HepG2 (cell line): ENCODE measurements around the gene SLC11A1. TPM values are rescaled to one million over a fixed set of nuclear protein-coding genes. Genes with fewer than 3 reads are reported as not detected.
A peak's percentile ranks its signal among the peaks of the same experiment; 100 is the strongest.

Source experiments
- ATF1 ChIP-seq: IDR thresholded peaks from 2 replicates; pipeline ENCODE4 v1.6.1; 2016; ENCODE audit warnings: mild to moderate bottlenecking, control low read depth
- ATF7 ChIP-seq, 2 experiments: fragments of 450-650 bp in 1 of 2; sonication (generic) in 1 of 2; formaldehyde crosslinking in 1 of 2; IDR thresholded peaks; 2 replicates each; pipeline versions ENCODE4 v1.4.0 to v1.6.1; 2016 to 2020; ENCODE audit warnings: antibody characterized with exemption in 1 of 2, mild to moderate bottlenecking in 1 of 2, missing genetic modification reagents in 1 of 2
- CBX2 ChIP-seq, 2 experiments: fragments of 200-600 bp in 1 of 2; sonication (generic); formaldehyde crosslinking in 1 of 2; IDR thresholded peaks; 2 replicates each; pipeline versions ENCODE4 v1.7.0 to v1.8.1; 2018 to 2022; ENCODE audit warnings: low read depth in 2 of 2, low read length in 1 of 2, mild to moderate bottlenecking in 1 of 2, missing genetic modification reagents in 1 of 2
- GLI4 ChIP-seq: sonication (generic); formaldehyde crosslinking; IDR thresholded peaks from 2 replicates; pipeline ENCODE4 v1.5.1; 2020; ENCODE audit warnings: missing genetic modification reagents, mild to moderate bottlenecking, moderate library complexity, borderline replicate concordance
- KAT2B ChIP-seq: fragments of 150-350 bp; IDR thresholded peaks from 2 replicates; pipeline ENCODE4 v1.6.1; 2014; ENCODE audit warnings: low read depth, low read length, borderline replicate concordance
- LCORL ChIP-seq, 2 experiments: fragments of 450-650 bp in 1 of 2; sonication (generic) in 1 of 2; formaldehyde crosslinking in 1 of 2; IDR thresholded peaks; 2 replicates each; pipeline versions ENCODE4 v1.5.0 to v1.6.1; 2017 to 2020; ENCODE audit warnings: antibody characterized with exemption in 1 of 2, missing genetic modification reagents in 1 of 2
- MED1 ChIP-seq: sonication (generic); formaldehyde crosslinking; IDR thresholded peaks from 2 replicates; pipeline ENCODE4 v1.4.0; 2020; ENCODE audit warnings: missing genetic modification reagents
- MXI1 ChIP-seq: IDR thresholded peaks from 3 replicates; pipeline ENCODE4 v1.6.1; 2012; ENCODE audit warnings: low read depth, low read length, inconsistent platforms, borderline replicate concordance
- PTBP1 ChIP-seq: fragments of 200-400 bp; formaldehyde crosslinking; IDR thresholded peaks from 2 replicates; pipeline ENCODE4 v1.6.1; 2018; ENCODE audit warnings: low read length, low read depth; ENCODE audit not compliant: poor library complexity, severe bottlenecking
- RBFOX2 ChIP-seq: fragments of 200-400 bp; formaldehyde crosslinking; IDR thresholded peaks from 2 replicates; pipeline ENCODE4 v1.6.1; 2017; ENCODE audit warnings: low read depth, mild to moderate bottlenecking, low read length
- SMARCC2 ChIP-seq: fragments of 450-650 bp; IDR thresholded peaks from 2 replicates; pipeline ENCODE4 v1.6.1; 2017; ENCODE audit warnings: antibody characterized with exemption, mild to moderate bottlenecking
- TSC22D2 ChIP-seq: sonication (generic); formaldehyde crosslinking; IDR thresholded peaks from 2 replicates; pipeline ENCODE4 v1.5.1; 2020; ENCODE audit warnings: missing genetic modification reagents, mild to moderate bottlenecking, borderline replicate concordance
- ZFP36 ChIP-seq: fragments of 150-350 bp; IDR thresholded peaks from 2 replicates; pipeline ENCODE4 v1.6.1; 2018; ENCODE audit warnings: borderline replicate concordance, low read length, low read depth; ENCODE audit not compliant: partially characterized antibody
- ZNF180 ChIP-seq: sonication (generic); formaldehyde crosslinking; IDR thresholded peaks from 2 replicates; pipeline ENCODE4 v1.4.0; 2020; ENCODE audit warnings: low read depth, missing genetic modification reagents, borderline replicate concordance
- polyA plus RNA-seq, 8 experiments: library from polyadenylated mRNA; depleted of rRNA in 3 of 8; stranded (reverse) in 7 of 8; unstranded in 1 of 8; fragments of >200 nt; fragmentation: Illumina TruSeq in 4 of 8; extraction: Trizol in 4 of 8; gene quantifications; 2 replicates each; pipeline versions ENCODE4 v1.2.1 to v1.2.3, GENCODE V29; 2011 to 2016; ENCODE audit warnings: low read depth in 4 of 8, missing spikeins in 1 of 8, mixed read lengths in 1 of 8; ENCODE audit not compliant: insufficient read depth in 1 of 8
- total RNA-seq, 5 experiments: library from RNA; depleted of rRNA; stranded (reverse); fragments of >200 nt; fragmentation: Illumina TruSeq; extraction: Trizol; gene quantifications; 2 replicates each; pipeline ENCODE4 v1.2.3, GENCODE V29; 2016; ENCODE audit warnings: low read depth in 1 of 5
- TF ChIP-seq, protein P1 (sequence below), 2 experiments: fragments of 450-650 bp in 1 of 2; sonication (generic) in 1 of 2; formaldehyde crosslinking; IDR thresholded peaks; 2 replicates each; pipeline versions ENCODE4 v1.5.0 to v1.8.0; 2020 to 2022; ENCODE audit warnings: mild to moderate bottlenecking in 1 of 2, missing genetic modification reagents in 1 of 2
- TF ChIP-seq, protein P2 (sequence below): sonication (generic); formaldehyde crosslinking; IDR thresholded peaks from 2 replicates; pipeline ENCODE4 v1.4.0; 2020; ENCODE audit warnings: missing genetic modification reagents
- TF ChIP-seq, protein P3 (sequence below): sonication (generic); formaldehyde crosslinking; IDR thresholded peaks from 2 replicates; pipeline ENCODE4 v1.5.1; 2020; ENCODE audit warnings: missing genetic modification reagents, mild to moderate bottlenecking, borderline replicate concordance
- TF ChIP-seq, protein P4 (sequence below): sonication (generic); formaldehyde crosslinking; IDR thresholded peaks from 2 replicates; pipeline ENCODE4 v1.4.0; 2020; ENCODE audit warnings: missing genetic modification reagents
- TF ChIP-seq, protein P5 (sequence below): sonication (generic); formaldehyde crosslinking; IDR thresholded peaks from 2 replicates; pipeline ENCODE4 v1.4.0; 2020; ENCODE audit warnings: missing genetic modification reagents, borderline replicate concordance

The SLC11A1 gene
- total and polyA plus RNA-seq, 2 of the 13 experiments (the other 11 are each of a cell fraction or from before 2014, with no cell fraction given) = 0.33 to 2.3 TPM

DNA sequence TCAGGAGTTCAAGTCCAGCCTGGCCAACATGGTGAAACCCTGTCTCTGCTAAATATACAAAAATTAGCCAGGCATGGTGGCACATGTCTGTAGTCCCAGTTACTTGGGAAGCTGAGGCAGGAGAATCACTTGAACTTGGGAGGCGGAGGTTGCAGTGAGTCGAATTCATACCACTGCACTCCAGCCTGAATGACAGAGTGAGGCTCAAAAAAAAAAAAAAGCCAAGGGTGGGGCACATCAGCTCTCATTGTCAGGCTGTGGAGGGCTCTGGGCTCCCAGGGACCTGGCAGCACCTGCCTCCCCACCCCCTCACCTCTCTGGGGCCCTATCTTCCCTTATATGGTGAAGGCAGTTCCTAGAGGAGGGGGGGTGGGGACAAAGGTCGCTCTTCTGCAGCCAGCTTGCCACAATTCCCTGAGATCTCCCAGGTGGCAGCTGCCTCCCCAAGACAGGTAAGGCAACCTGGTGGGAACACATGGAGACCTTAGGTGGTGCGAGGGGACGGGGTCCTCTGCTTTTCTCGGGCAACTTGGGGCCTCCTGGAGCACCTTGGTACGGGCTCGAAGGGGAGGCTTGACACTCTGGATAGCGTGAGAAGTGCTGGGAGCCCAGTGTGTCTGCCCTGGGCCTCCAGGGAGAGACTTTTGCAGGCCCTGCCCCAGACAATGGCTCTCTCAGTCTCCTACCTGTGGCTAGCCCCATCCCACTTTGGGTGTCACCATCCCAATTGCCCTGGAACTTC is 36.8 kb downstream of the SLC11A1 start, which contains the start of gene VIL1 (continued):
- TF ChIP-seq, protein P1, sequence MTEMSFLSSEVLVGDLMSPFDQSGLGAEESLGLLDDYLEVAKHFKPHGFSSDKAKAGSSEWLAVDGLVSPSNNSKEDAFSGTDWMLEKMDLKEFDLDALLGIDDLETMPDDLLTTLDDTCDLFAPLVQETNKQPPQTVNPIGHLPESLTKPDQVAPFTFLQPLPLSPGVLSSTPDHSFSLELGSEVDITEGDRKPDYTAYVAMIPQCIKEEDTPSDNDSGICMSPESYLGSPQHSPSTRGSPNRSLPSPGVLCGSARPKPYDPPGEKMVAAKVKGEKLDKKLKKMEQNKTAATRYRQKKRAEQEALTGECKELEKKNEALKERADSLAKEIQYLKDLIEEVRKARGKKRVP (CRISPR knock-in tag; IDR thresholded peaks at IDR 0.05) = no peak
- TF ChIP-seq, protein P2, sequence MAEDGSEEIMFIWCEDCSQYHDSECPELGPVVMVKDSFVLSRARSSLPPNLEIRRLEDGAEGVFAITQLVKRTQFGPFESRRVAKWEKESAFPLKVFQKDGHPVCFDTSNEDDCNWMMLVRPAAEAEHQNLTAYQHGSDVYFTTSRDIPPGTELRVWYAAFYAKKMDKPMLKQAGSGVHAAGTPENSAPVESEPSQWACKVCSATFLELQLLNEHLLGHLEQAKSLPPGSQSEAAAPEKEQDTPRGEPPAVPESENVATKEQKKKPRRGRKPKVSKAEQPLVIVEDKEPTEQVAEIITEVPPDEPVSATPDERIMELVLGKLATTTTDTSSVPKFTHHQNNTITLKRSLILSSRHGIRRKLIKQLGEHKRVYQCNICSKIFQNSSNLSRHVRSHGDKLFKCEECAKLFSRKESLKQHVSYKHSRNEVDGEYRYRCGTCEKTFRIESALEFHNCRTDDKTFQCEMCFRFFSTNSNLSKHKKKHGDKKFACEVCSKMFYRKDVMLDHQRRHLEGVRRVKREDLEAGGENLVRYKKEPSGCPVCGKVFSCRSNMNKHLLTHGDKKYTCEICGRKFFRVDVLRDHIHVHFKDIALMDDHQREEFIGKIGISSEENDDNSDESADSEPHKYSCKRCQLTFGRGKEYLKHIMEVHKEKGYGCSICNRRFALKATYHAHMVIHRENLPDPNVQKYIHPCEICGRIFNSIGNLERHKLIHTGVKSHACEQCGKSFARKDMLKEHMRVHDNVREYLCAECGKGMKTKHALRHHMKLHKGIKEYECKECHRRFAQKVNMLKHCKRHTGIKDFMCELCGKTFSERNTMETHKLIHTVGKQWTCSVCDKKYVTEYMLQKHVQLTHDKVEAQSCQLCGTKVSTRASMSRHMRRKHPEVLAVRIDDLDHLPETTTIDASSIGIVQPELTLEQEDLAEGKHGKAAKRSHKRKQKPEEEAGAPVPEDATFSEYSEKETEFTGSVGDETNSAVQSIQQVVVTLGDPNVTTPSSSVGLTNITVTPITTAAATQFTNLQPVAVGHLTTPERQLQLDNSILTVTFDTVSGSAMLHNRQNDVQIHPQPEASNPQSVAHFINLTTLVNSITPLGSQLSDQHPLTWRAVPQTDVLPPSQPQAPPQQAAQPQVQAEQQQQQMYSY (CRISPR knock-in tag) = no peak
- TF ChIP-seq RBFOX2 (peak; percentile 66), MXI1 (peak; percentile 26; the same call in 1 of the 3 replicates), ZNF180 (CRISPR knock-in tag) (no peak), ZFP36 (peak; percentile 51), SMARCC2 (no peak), MED1 (peak; percentile 80), ATF1 (CRISPR knock-in tag) (no peak), LCORL (IDR thresholded peaks at IDR 0.05) (no peak), LCORL (CRISPR knock-in tag; IDR thresholded peaks at IDR 0.05) (peak; percentile 46), KAT2B (no peak), PTBP1 (no peak), GLI4 (CRISPR knock-in tag) (0 out of 2 replicates have a peak, but pooled peaks have one; percentile 62), TSC22D2 (CRISPR knock-in tag) (peak; percentile 65; the same call in 1 of the 2 replicates), CBX2 (IDR thresholded peaks at IDR 0.05; ENCODE audit: low read depth, low read length) (no peak), CBX2 (CRISPR knock-in tag; IDR thresholded peaks at IDR 0.05; ENCODE audit: low read depth) (0 out of 2 replicates have a peak, but pooled peaks have one; percentile 39), ATF7 (IDR thresholded peaks at IDR 0.05) (no peak), ATF7 (CRISPR knock-in tag; IDR thresholded peaks at IDR 0.05) (no peak)
- TF ChIP-seq, protein P3, sequence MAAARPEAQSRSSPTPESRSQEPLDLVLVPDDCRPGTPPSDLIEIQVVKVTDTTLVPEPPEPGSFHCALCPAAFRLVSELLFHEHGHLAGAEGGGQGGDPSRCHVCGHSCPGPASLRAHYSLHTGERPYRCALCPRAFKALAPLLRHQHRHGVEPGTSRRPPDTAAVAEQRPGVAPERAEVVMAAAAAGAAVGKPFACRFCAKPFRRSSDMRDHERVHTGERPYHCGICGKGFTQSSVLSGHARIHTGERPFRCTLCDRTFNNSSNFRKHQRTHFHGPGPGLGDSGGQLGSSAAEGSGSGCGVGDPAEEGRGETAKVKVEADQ (CRISPR knock-in tag) = peak; percentile 49; the same call in 1 of the 2 replicates
- TF ChIP-seq, protein P4, sequence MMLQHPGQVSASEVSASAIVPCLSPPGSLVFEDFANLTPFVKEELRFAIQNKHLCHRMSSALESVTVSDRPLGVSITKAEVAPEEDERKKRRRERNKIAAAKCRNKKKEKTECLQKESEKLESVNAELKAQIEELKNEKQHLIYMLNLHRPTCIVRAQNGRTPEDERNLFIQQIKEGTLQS (CRISPR knock-in tag) = no peak
- TF ChIP-seq, protein P5, sequence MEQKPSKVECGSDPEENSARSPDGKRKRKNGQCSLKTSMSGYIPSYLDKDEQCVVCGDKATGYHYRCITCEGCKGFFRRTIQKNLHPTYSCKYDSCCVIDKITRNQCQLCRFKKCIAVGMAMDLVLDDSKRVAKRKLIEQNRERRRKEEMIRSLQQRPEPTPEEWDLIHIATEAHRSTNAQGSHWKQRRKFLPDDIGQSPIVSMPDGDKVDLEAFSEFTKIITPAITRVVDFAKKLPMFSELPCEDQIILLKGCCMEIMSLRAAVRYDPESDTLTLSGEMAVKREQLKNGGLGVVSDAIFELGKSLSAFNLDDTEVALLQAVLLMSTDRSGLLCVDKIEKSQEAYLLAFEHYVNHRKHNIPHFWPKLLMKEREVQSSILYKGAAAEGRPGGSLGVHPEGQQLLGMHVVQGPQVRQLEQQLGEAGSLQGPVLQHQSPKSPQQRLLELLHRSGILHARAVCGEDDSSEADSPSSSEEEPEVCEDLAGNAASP (CRISPR knock-in tag) = peak; percentile 69; the same call in 1 of the 2 replicates
